Measurements from ENCODE around the gene SYNE1.
"Not testable (repeated sequence)": the region's sequence is repeated elsewhere in the genome, so short reads cannot be mapped to it uniquely, and the experiment has no call there.

Gene SYNE1

GRCh38 chr6:152423216-152424103 is 213.7 kb downstream of the SYNE1 start:
- no peak for DNase-seq (ENCODE audit: low spot score)

DNA sequence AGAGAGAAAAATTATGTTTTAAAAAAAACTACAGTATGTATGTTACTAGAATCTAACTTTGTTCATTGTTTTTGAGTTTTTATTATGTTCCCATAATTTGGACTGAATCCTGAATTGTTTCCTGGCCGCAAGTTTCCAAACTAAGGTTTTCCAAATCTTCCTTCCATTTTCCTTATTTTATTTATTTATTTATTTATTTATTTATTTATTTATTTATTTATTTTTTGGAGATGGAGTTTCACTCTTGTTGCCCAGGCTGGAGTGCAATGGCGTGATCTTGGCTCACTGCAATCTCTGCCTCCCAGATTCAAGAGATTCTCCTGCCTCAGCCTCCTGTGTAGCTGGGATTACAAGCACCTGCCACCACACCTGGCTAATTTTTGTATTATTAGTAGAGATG is 215.7 kb downstream of the SYNE1 start:
- DNase-seq (ENCODE audit: low spot score), result not testable (repeated sequence)

DNA sequence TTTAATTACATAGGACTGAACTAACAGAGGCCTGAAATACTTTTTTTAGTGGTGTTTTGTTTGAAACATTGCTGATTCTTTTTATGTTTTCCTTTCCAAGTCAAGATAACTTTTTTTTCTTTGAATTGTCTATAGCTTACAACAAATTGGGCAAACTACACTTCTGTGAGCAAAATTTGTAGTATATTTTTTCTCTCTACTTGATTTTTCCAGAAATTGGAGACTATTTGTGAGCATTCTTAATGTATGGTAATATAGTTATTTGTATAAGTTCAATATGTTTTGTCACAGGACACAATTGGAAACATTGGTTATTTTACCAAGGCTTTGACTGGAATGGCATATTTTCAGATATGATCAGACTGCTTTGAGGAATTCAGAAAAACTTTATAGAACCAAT is 216.5 kb downstream of the SYNE1 start:
- DNase-seq (ENCODE audit: low spot score), result no peak

GRCh38 chr6:152418551-152418950 is 218.6 kb downstream of the SYNE1 start:
- DNase-seq (ENCODE audit: low spot score), result no peak

DNA sequence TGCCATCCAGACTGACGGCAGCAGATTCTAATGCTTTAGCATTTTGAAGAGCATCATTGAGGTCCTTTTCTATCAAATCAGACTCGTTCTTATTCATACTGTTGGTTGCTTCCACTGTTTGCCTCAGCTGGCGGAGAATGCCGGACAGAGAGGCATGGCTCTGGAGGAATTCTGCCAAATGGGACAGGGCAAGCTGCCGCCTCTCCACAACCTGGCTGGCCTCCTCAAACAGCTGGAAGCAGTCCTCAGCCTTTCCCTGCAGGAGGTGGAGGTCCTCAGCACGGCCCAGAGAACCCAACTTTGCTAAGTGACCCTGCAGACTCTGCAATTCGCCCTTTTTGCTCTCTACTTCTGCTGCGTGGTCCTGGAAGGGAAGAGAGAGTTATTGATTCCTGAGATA is 220.5 kb downstream of the SYNE1 start:
- DNase-seq (ENCODE audit: low spot score), result peak; percentile 7

DNA sequence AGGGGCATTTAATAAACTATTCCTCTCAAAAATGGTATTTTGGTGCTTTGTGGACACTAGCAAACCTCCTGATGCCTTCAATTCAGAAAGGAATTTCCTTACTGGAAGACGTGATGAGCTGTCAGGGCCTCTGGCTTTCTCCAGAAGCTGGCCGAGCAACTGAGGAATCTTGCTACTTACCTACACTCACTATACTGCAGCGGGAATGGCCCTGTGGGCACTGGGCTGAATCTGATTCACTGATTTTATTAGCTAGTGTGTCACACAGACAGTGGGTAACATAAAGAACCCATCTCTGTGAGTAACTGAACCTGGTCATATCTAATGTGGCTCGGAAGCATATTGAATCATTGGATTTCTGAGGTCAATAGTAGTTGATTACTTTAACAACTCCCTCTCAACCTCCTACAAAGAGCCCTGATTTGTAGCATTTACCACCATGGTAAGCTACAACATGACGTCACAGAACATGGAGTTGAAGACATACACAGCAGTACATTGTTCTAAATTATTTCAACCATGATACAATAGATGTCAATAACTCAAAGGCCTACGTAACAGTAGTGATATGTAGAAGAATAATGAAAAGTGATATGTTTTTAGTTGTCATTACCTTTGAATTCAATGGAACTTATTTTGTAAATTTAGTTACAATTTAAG is 232.1 kb downstream of the SYNE1 start:
- DNase-seq (ENCODE audit: low spot score), result no peak

DNA sequence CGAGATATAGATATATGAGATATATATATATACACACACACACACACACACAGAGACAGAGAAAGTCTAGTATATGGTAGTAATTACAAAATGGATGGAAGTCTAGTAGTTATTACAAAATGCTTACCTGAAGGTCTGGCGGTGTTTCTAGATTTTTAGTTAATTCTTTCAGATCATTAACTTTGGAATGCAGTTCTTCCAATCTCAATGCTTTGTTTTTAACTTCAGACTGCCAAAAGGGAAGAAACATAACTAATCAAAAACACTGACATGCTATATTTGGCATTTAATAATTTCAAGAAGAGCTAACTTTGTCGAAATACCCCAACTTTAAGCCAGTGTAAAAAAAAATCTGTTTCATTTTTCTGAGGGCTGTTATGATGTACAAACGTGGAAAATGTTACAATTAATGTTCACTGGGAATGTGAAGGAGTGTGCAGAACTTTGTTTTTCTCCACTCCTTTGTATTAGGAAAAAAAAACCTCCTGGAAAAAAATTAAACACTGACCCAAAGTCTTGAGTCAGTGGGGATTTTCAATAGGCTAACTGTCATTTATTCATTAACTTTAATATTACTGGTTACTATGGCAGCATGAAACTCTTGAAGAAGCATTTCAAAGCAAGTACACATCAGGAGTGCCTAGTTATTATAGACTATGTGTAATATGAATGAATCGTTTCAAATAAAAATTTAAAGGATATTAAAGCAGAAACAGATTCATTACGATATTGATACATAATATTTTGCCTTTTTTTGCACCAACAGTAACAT is 232.9 kb downstream of the SYNE1 start:
- no peak for DNase-seq (ENCODE audit: low spot score)

DNA sequence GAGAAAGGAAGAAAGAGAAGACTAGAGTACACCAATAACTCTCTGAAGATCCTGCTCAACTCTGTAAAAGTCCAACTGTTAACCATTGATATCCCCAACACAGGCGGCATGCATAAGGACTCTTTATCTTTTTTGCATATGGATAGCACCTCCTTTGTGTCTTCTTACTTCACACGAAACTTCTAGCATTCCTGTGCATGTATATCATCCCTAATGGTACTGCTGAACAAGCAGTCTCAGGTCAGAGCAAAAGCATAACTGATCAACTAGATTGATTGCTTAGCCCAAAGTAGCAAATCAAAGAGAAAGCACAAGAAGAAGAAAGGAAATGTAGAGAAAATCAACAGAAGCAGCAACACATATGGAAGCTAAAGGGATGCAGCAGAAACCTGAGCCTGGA is 234.4 kb downstream of the SYNE1 start:
- DNase-seq (ENCODE audit: low spot score), result no peak

GRCh38 chr6:152401978-152402377 is 235.2 kb downstream of the SYNE1 start:
- no peak for DNase-seq (ENCODE audit: low spot score)

- DNase-seq (ENCODE audit: low spot score), result no peak
Measured at GRCh38 chr6:152399399-152399798, 237.8 kb downstream of the SYNE1 start.

GRCh38 chr6:152398993-152399392 is 238.2 kb downstream of the SYNE1 start:
- no peak for DNase-seq (ENCODE audit: low spot score)

- no peak for DNase-seq (ENCODE audit: low spot score)
Measured at GRCh38 chr6:152398316-152398715, 238.8 kb downstream of the SYNE1 start.

GRCh38 chr6:152394303-152394702 is 242.9 kb downstream of the SYNE1 start:
- no peak for DNase-seq (ENCODE audit: low spot score)

- no peak for DNase-seq (ENCODE audit: low spot score)
Measured at GRCh38 chr6:152391179-152391880, 245.8 kb downstream of the SYNE1 start.

GRCh38 chr6:152387091-152387490 is 250.1 kb downstream of the SYNE1 start:
- DNase-seq (ENCODE audit: low spot score), result no peak

- no peak for DNase-seq (ENCODE audit: low spot score)
Measured at GRCh38 chr6:152386131-152386530, 251.0 kb downstream of the SYNE1 start.

GRCh38 chr6:152380993-152381898 is 255.9 kb downstream of the SYNE1 start:
- DNase-seq (ENCODE audit: low spot score), result peak; percentile 53

DNA sequence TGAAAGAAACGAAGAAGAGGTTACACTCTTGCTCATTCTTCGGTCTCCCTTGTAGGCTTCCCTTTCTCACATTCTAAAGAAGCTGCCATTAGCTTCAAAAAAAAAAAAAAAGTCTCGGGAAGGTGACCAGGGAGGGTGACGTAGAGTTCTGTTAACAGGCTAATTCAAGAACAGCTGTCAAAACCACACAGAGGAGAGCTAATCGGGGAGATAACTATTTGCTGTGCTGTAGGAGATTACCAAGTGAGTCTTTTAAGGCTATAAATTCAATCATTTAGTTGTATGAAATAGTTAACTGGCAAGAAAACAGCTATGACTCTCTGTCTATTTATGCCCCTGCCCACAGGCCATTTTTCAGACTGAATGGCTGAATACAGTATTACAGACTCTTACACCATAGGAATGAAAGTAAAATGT is 256.8 kb downstream of the SYNE1 start:
- DNase-seq (ENCODE audit: low spot score), result no peak

GRCh38 chr6:152379423-152379822 is 257.7 kb downstream of the SYNE1 start:
- DNase-seq (ENCODE audit: low spot score), result no peak

- DNase-seq (ENCODE audit: low spot score), result no peak
Measured at GRCh38 chr6:152378169-152378568, 259.0 kb downstream of the SYNE1 start.

DNA sequence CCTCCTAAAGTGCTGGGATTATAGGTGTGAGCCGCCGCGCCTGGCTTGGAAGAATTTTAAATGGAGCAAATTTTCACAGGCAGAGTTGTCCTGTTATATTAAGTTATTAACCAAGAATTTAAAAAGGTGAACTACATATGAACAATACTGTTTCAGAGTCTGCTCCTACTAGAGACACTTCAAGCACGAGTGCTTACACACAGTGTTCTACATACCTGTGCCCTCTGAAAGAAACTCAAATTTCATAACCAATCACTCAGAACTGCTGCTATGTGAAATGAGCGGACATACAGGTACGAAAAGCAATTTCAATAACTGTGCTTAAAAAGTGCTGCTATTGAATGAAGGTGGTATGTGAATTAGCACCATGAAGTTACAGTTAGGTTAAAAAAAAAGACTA is 262.0 kb downstream of the SYNE1 start:
- DNase-seq (ENCODE audit: low spot score), result no peak
